ENCODE results near the gene HNRNPCL1.
"Not testable (repeated sequence)": the region's sequence is repeated elsewhere in the genome, so short reads cannot be mapped to it uniquely, and the experiment has no call there.

The HNRNPCL1 gene

GRCh38 chr1:12848620-12849019, at the start of gene HNRNPCL1:
Gene HNRNPCL1 (minus strand): TSS chr1:12848720. CDS start chr1:12848289, 431 bp downstream.
- DNase-seq = not testable (repeated sequence)

GRCh38 chr1:12898170-12898569, 49.6 kb upstream of the HNRNPCL1 start, which contains the start of gene PRAMEF10:
Gene PRAMEF10 (minus strand): TSS chr1:12898270. CDS start chr1:12895847, 2,423 bp downstream.
- not testable (repeated sequence) for DNase-seq

DNA sequence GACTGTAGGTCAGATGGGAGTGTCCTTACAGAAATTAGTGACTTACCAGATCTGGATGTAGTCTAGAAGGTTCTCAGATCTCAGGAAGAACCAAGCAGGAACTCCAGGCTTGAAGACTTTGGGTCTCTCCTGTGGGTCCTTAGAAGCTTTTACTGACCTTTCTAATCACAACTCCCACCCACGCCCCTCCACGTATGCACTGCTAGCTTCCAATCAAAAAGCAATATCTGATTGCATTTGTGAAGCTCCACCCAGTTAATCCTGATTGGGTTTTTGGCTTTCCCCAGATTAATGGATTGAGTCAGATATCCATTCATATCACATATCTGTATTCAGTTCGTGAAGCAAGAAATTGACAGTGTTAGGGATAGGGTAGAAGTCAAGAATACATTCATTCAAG, 37.6 kb upstream of the HNRNPCL1 start, which contains the start of gene PRAMEF4:
PRAMEF4 (minus strand) TSS at position 101 of the 400 bp plus-strand sequence. CDS start 2,807 bp downstream, outside the sequence.
- DNase-seq = not testable (repeated sequence)

DNA sequence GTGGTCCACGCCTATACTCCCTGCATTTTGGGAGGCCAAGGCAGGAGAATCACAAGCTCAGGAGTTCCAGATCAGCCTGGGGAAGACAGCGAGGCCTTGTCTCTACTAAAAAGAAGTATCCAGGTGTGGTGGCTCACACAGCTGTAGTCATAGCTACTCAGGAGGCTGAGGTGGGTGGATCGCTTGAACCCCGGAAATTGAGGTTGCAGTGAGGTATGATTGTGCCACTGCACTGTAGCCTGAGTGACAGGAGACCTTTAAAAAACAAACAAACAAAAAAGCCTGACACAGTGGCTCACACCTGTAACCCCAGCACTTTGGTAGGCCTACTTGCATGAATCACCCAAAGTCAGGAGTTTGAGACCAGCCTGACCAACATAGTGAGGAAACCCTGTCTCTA, 29.9 kb upstream of the HNRNPCL1 start:
- DNase-seq = not testable (repeated sequence)

- DNase-seq = not testable (repeated sequence)
Observed at GRCh38 chr1:12863131-12863880, 14.8 kb upstream of the HNRNPCL1 start.

GRCh38 chr1:12856786-12857185, 8.3 kb upstream of the HNRNPCL1 start, which contains the start of gene PRAMEF2:
Gene PRAMEF2 (plus strand): TSS chr1:12857086. CDS start chr1:12859010, 1,924 bp downstream.
- not testable (repeated sequence) for DNase-seq

- no peak for DNase-seq
Observed at GRCh38 chr1:12851779-12852178, 3.3 kb upstream of the HNRNPCL1 start.

DNA sequence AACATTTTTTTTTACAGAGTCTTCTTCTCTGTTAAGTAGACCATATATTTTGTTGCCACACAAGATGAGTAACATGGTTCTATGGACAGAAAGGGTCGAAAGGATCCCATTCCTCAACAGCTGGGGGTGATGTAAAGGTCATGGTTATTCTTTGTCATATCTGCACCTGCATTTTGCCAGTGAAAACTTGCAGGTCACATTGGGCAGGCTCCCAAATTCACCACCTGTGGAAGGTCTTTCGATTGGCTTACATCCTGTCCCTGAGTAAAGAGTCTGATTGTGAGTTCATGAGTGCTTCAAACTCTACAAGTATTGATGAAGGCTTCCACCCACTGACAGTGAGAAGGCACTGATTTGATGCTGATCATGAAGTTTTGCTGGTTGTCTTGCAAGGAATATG, 15.3 kb downstream of the HNRNPCL1 start:
- not testable (repeated sequence) for DNase-seq

- DNase-seq = not testable (repeated sequence)
Observed at GRCh38 chr1:12831310-12831709, 17.2 kb downstream of the HNRNPCL1 start, which contains the start of gene PRAMEF11. Gene PRAMEF11 (minus strand): TSS chr1:12831410. CDS start chr1:12828789, 2,621 bp downstream.

GRCh38 chr1:12819061-12819460, 29.5 kb downstream of the HNRNPCL1 start:
- not testable (repeated sequence) for DNase-seq

DNA sequence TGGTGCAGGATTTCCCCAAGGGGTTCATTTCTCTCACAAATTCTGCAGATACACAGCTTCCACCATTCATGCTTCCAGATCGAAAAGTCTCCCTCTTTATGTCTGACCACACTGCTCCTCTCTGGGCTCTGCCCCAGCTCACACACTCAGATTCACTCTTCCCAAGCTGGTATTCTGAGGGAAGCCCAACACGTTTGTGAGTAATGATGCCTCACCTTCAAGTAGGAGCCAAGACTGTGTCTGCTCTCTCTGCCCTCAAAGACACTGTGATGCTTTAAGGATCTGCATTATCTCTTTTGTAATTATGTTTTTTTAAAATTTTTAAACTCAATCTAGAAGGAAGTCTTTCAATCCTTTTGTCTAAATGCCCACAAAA, 37.1 kb downstream of the HNRNPCL1 start:
- no peak for DNase-seq

GRCh38 chr1:12810691-12811408, 37.7 kb downstream of the HNRNPCL1 start:
- DNase-seq = no peak

DNA sequence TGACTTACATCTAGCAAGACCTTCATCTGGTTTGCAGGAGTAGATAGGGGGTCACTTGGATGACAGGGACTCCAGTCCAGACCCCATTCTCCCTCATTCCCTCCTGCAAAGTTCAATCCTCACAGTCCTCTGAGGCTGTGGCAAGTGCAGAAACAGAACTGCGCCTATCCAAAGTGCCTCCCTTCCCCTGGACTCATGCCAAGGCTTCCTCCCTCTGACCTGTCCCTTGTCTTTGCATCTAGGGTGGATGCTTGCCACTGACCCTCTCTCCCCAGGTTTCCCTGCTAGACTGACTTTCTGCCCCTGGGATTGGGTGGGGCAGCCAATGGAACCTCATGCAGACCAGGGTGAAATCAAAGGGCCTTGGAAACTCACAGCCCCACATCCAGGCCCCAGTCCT, 38.6 kb downstream of the HNRNPCL1 start:
- no peak for DNase-seq

DNA sequence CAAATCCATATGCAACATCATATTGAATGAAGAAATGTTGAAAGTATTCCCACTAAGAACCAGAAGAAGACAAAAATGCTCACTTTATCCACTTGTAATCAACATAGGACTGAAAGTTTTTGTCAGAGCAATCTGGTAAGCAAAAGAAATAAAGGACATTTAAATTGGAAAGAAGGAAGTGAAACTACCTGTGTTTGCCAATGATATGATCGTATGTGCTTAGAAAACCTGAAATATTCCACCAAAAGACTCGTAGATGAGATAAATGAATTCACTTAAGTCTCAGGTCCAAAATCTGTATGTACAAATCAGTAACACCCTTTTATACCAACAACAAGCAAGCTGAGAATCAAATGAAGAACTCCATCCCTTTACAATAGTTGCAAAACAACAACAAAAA, 48.8 kb downstream of the HNRNPCL1 start:
- DNase-seq = no peak

DNA sequence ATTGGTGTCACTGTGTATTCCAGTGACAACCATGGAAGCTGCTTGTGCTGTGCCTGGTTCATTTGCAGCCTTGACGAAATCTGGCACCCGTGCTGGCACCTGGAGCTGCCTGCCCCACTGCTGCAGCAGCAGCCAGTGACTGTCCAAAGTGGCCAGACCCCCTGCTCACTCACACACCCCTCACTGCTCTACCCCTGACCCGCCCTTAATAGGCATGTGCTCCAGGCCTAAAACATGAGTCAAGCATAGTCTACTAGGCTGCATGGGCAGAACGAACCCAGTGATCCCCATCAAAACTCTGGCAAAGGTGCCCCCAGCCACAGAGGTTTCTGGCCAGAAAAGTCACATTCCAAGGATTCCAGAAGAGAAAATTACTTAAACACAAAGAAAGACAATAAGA, 49.6 kb downstream of the HNRNPCL1 start:
- DNase-seq = no peak
